ENCODE results near the gene FBXO15. TPM values are rescaled to one million over a fixed set of nuclear protein-coding genes. Genes with fewer than 3 reads are reported as not detected.

The FBXO15 gene
- total and polyA plus RNA-seq, 2 of the 13 experiments (the other 11 are each of a cell fraction or from before 2014, with no cell fraction given): 0.09 to 0.12 TPM

- TF ChIP-seq ARID5B (CRISPR knock-in tag; IDR thresholded peaks at IDR 0.05) (peak; percentile 32; the same call in 1 of the 2 replicates), GLI4 (CRISPR knock-in tag; IDR thresholded peaks at IDR 0.05; ENCODE audit: borderline replicate concordance) (peak; percentile 39; the same call in 1 of the 2 replicates), ZNF142 (CRISPR knock-in tag; IDR thresholded peaks at IDR 0.05) (peak; percentile 80; the same call in 1 of the 2 replicates), PHF20 (CRISPR knock-in tag; IDR thresholded peaks at IDR 0.05) (peak; percentile 92), HNRNPK (IDR thresholded peaks at IDR 0.05; ENCODE audit: low read depth, low read length, poor library complexity, severe bottlenecking) (no peak), ZFP41 (CRISPR knock-in tag; IDR thresholded peaks at IDR 0.05; ENCODE audit: borderline replicate concordance) (no peak), ZFP37 (CRISPR knock-in tag; IDR thresholded peaks at IDR 0.05; ENCODE audit: borderline replicate concordance) (no peak), IKZF5 (CRISPR knock-in tag; IDR thresholded peaks at IDR 0.05) (peak; percentile 77), KLF12 (CRISPR knock-in tag; IDR thresholded peaks at IDR 0.05; ENCODE audit: borderline replicate concordance) (peak; percentile 31; the same call in 1 of the 2 replicates), FOXK1 (CRISPR knock-in tag; IDR thresholded peaks at IDR 0.05; ENCODE audit: borderline replicate concordance, low read depth) (peak; percentile 71), HNRNPUL1 (IDR thresholded peaks at IDR 0.05; ENCODE audit: low read depth, low read length) (no peak), ZNF414 (CRISPR knock-in tag; IDR thresholded peaks at IDR 0.05) (no peak), ZNF607 (CRISPR knock-in tag; IDR thresholded peaks at IDR 0.05; ENCODE audit: borderline replicate concordance) (no peak), IKZF1 (IDR thresholded peaks at IDR 0.05) (no peak)
Measured at GRCh38 chr18:74147779-74148542, at the start of gene FBXO15, which contains the start of gene TIMM21 (continued).
